NCI-H748 (cell line): ENCODE data around the gene SNCAIP.
"Not testable (repeated sequence)": the region's sequence is repeated elsewhere in the genome, so short reads cannot be mapped to it uniquely, and the experiment has no call there.

Experiments used
- DNase-seq: peaks from one replicate; lab custom pipeline; 2025; ENCODE audit not compliant: unreplicated experiment; lab: John Stamatoyannopoulos, UW

SNCAIP gene

GRCh38 chr5:122457178-122457826 is 145.3 kb downstream of the SNCAIP start:
- no peak for DNase-seq

GRCh38 chr5:122458278-122458872 is 146.3 kb downstream of the SNCAIP start:
- peak; percentile 22 for DNase-seq

- no peak for DNase-seq
Measured at GRCh38 chr5:122462486-122462885, 150.4 kb downstream of the SNCAIP start.

- no peak for DNase-seq
Measured at GRCh38 chr5:122463221-122463620, 151.2 kb downstream of the SNCAIP start.

- no peak for DNase-seq
Measured at GRCh38 chr5:122464191-122464590, 152.2 kb downstream of the SNCAIP start.

- DNase-seq = no peak
Measured at GRCh38 chr5:122465031-122465577, 153.1 kb downstream of the SNCAIP start.

- DNase-seq = no peak
Measured at GRCh38 chr5:122465994-122466393, 154.0 kb downstream of the SNCAIP start.

- DNase-seq = no peak
Measured at GRCh38 chr5:122468351-122469116, 156.5 kb downstream of the SNCAIP start.

GRCh38 chr5:122469384-122469919 is 157.4 kb downstream of the SNCAIP start:
- no peak for DNase-seq

- DNase-seq = no peak
Measured at GRCh38 chr5:122470365-122470764, 158.3 kb downstream of the SNCAIP start.

GRCh38 chr5:122471031-122471751 is 159.2 kb downstream of the SNCAIP start:
- DNase-seq = no peak

GRCh38 chr5:122471752-122472061 is 159.7 kb downstream of the SNCAIP start:
- no peak for DNase-seq

- no peak for DNase-seq
Measured at GRCh38 chr5:122473138-122473843, 161.3 kb downstream of the SNCAIP start.

GRCh38 chr5:122473941-122474340 is 161.9 kb downstream of the SNCAIP start:
- DNase-seq = no peak

GRCh38 chr5:122478741-122479442 is 166.9 kb downstream of the SNCAIP start:
- no peak for DNase-seq

GRCh38 chr5:122480146-122480545 is 168.1 kb downstream of the SNCAIP start:
- no peak for DNase-seq

- DNase-seq = peak; percentile 34
Measured at GRCh38 chr5:122484103-122484502, 172.1 kb downstream of the SNCAIP start.

GRCh38 chr5:122485226-122485625 is 173.2 kb downstream of the SNCAIP start:
- no peak for DNase-seq

GRCh38 chr5:122486616-122487015 is 174.6 kb downstream of the SNCAIP start:
- not testable (repeated sequence) for DNase-seq

GRCh38 chr5:122490718-122491117 is 178.7 kb downstream of the SNCAIP start:
- DNase-seq = no peak
